Transverse colon (tissue), 4 donors: ENCODE results near the gene LCE7A.

Experiments
- EP300 ChIP-seq: sonication (generic); formaldehyde crosslinking; IDR thresholded peaks from one replicate; pipeline ENCODE4 v1.6.1; 2017; ENCODE audit warnings: antibody characterized with exemption, low read depth
- POLR2A ChIP-seq: fragments of 450-650 bp; IDR thresholded peaks from one replicate; pipeline ENCODE4 v1.6.1; 2016; ENCODE audit warnings: antibody characterized with exemption, mild to moderate bottlenecking, moderate library complexity
- POLR2AphosphoS5 ChIP-seq, 3 donors: sonication (generic); formaldehyde crosslinking; IDR thresholded peaks; one replicate each; pipeline ENCODE4 v1.6.1; 2016; ENCODE audit warnings: antibody characterized with exemption in 3 of 3
- TF ChIP-seq, protein P1 (sequence below), 5 experiments: fragments of 200-600 bp in 3 of 5; fragments of 450-650 bp in 2 of 5; sonication (generic) in 3 of 5; IDR thresholded peaks; 1 replicate in 2 of 5; 2 replicates in 3 of 5; pipeline ENCODE4 v1.5.1; 2016 to 2017; ENCODE audit warnings: antibody characterized with exemption in 5 of 5, inconsistent platforms in 3 of 5, mild to moderate bottlenecking in 2 of 5, moderate library complexity in 1 of 5

GRCh38 chr1:152866321-152866720 is 6.5 kb downstream of the LCE7A start:
- TF ChIP-seq POLR2A (no peak), EP300 (no peak), POLR2AphosphoS5 (IDR thresholded peaks at IDR 0.05) (no peak)
- TF ChIP-seq, protein P1, sequence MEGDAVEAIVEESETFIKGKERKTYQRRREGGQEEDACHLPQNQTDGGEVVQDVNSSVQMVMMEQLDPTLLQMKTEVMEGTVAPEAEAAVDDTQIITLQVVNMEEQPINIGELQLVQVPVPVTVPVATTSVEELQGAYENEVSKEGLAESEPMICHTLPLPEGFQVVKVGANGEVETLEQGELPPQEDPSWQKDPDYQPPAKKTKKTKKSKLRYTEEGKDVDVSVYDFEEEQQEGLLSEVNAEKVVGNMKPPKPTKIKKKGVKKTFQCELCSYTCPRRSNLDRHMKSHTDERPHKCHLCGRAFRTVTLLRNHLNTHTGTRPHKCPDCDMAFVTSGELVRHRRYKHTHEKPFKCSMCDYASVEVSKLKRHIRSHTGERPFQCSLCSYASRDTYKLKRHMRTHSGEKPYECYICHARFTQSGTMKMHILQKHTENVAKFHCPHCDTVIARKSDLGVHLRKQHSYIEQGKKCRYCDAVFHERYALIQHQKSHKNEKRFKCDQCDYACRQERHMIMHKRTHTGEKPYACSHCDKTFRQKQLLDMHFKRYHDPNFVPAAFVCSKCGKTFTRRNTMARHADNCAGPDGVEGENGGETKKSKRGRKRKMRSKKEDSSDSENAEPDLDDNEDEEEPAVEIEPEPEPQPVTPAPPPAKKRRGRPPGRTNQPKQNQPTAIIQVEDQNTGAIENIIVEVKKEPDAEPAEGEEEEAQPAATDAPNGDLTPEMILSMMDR (IDR thresholded peaks at IDR 0.05): no peak
